Ovary (tissue), 9 donors: ENCODE data around the gene NPTXR. TPM values are rescaled to one million over a fixed set of nuclear protein-coding genes. Genes with fewer than 3 reads are reported as not detected.
"Not testable (repeated sequence)": the region's sequence is repeated elsewhere in the genome, so short reads cannot be mapped to it uniquely, and the experiment has no call there.

Experiments used
- DNase-seq, 5 donors: peaks; one replicate each; pipeline ENCODE4 v3.0.0-alpha.2; 2019 to 2020
- H3K27ac ChIP-seq, 2 donors: fragments of 200-600 bp; one replicate each; pipeline versions ENCODE4 v1.5.1 to v1.8.0; 2019 to 2022
- H3K27me3 ChIP-seq: fragments of 200-600 bp; one replicate; pipeline ENCODE4 v1.8.0; 2022
- H3K36me3 ChIP-seq: fragments of 200-600 bp; sonication (generic); one replicate; pipeline ENCODE4 v1.5.1; 2019
- H3K4me1 ChIP-seq: one replicate; pipeline ENCODE4 v1.8.1; 2013; ENCODE audit warnings: mild to moderate bottlenecking, moderate library complexity; ENCODE audit not compliant: insufficient read depth
- H3K4me3 ChIP-seq: fragments of 200-600 bp; sonication (generic); one replicate; pipeline ENCODE4 v1.5.1; 2017
- H3K9me3 ChIP-seq, 2 donors: fragments of 200-600 bp in 1 of 2; sonication (generic) in 1 of 2; one replicate each; pipeline versions ENCODE4 v1.5.1 to v1.8.1; 2013 to 2019; ENCODE audit warnings: mild to moderate bottlenecking in 1 of 2, moderate library complexity in 1 of 2
- EP300 ChIP-seq: sonication (generic); formaldehyde crosslinking; IDR thresholded peaks from one replicate; pipeline ENCODE4 v1.6.1; 2017; ENCODE audit warnings: antibody characterized with exemption
- POLR2A ChIP-seq: fragments of 450-650 bp; IDR thresholded peaks from one replicate; pipeline ENCODE4 v1.6.1; 2017; ENCODE audit warnings: antibody characterized with exemption, mild to moderate bottlenecking, moderate library complexity
- WGBS, 3 donors: extraction: QIAGEN DNeasy Blood & Tissue Kit in 1 of 3; methylation state at CpG; one replicate each; pipeline versions ENCODE4 v1.1.5 to v1.1.7; 2013 to 2017; 5-methylcytosine and 5-hydroxymethylcytosine counted together
- intact Hi-C, 4 donors: fragments of 100-400 bp; cut with DNase I; formaldehyde crosslinking; loops; one replicate each; pipeline versions ENCODE4 v1.11.0 to v1.15.1; 2022 to 2023
- polyA plus RNA-seq, 2 donors: library from polyadenylated mRNA; stranded (reverse); fragments of 200-250 nt in 1 of 2; fragments of 350-450 nt in 1 of 2; fragmentation: Illumina TruSeq in 1 of 2; extraction: RNeasy Lipid Tissue Mini Kit (QIAGEN cat#74804) in 1 of 2; gene quantifications; one replicate each; pipeline ENCODE4 v1.2.3, GENCODE V29; 2013 to 2014
- total RNA-seq, 7 donors: library from RNA; depleted of rRNA in 2 of 7; stranded (reverse); fragments of >200 nt in 2 of 7; fragmentation: NEBNext Ultra II Directional in 3 of 7; extraction: Animal tissue kit (Norgen Biotek cat#: 25700) in 3 of 7; gene quantifications; one replicate each; pipeline versions ENCODE4 v1.1.0 to v1.2.4, GENCODE V29; 2016 to 2023
- TF ChIP-seq, protein P1 (sequence below), 3 donors: fragments of 450-650 bp in 2 of 3; fragments of 200-600 bp in 1 of 3; IDR thresholded peaks; one replicate each; pipeline versions ENCODE4 v1.5.1 to v1.8.0; 2016 to 2022; ENCODE audit warnings: antibody characterized with exemption in 3 of 3, mild to moderate bottlenecking in 1 of 3
- donor health status: DM: no; HTN: no; CAD: no; lungs with moderate emphysema.
- donor health status: DM: no; HTN: no; CAD: no.
- donor health status: Bipolar disorder and iron deficiency.
- donor health status: DM: yes; HTN: yes; CAD: no.
- donor health status: DM: no; HTN: no; CAD: no.
- donor health status: DM: yes; HTN: yes; CAD: no.

The NPTXR gene
- total and polyA plus RNA-seq, 9 donors, result 5.2 to 23.1 (median 14.9) TPM

DNA sequence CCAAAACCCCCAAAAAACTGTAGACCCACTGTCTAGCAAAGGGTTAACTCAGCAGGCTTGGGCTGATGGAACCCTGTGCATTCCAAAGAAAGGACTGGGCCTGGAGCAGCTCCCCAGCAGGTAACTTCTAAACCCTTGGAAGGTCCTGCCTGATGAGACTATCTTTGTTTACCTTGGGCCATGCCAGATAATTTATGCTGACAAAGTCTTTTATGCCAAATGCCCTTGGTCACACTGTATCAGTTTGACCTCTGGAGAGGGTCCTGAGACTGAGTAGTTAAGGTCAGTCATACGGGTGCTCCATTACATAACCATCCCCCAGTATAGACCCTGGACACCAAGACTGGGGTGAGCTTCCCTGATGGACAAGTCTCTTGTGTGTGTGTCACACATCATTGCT is 28.0 kb downstream of the NPTXR start:
- no peak for TF ChIP-seq POLR2A
- TF ChIP-seq EP300, result no peak
- TF ChIP-seq, protein P1, sequence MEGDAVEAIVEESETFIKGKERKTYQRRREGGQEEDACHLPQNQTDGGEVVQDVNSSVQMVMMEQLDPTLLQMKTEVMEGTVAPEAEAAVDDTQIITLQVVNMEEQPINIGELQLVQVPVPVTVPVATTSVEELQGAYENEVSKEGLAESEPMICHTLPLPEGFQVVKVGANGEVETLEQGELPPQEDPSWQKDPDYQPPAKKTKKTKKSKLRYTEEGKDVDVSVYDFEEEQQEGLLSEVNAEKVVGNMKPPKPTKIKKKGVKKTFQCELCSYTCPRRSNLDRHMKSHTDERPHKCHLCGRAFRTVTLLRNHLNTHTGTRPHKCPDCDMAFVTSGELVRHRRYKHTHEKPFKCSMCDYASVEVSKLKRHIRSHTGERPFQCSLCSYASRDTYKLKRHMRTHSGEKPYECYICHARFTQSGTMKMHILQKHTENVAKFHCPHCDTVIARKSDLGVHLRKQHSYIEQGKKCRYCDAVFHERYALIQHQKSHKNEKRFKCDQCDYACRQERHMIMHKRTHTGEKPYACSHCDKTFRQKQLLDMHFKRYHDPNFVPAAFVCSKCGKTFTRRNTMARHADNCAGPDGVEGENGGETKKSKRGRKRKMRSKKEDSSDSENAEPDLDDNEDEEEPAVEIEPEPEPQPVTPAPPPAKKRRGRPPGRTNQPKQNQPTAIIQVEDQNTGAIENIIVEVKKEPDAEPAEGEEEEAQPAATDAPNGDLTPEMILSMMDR (IDR thresholded peaks at IDR 0.05), result no peak
- 6 to 47% (median 25%) methylated on average over 1 of the region's 1 CpG for WGBS, 3 donors

DNA sequence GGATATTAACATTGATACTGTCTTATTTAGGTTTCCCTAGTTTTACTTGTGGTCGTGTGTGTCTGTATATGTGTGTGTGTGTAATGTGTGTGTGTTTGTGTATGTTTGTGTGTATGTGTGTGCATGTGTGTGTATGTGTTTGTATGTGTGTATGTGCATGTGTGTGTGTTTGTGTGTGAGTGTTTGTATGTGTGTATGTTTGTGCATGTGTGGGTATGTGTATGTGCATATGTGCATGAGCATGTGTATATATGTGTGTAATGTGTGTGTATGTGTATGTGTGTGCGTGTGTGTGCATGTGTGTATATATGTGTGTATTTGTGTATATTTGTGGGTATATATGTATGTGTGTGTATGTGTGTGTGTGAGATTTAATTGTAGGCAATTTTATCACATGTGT is 32.6 kb downstream of the NPTXR start:
- Histone ChIP-seq H3K27me3 (no peaks in the 10 kb centered on the region), H3K4me3 (no peak overlapping the region), H3K36me3 (no peaks in the 10 kb centered on the region), H3K27ac (no peak overlapping the region), H3K9me3 (peaks cover 0 to 3% of the 10 kb centered on the region in 2 donors), H3K4me1 (no peaks in the 10 kb centered on the region)
- TF ChIP-seq POLR2A (no peak), EP300 (no peak)
- TF ChIP-seq, protein P1 (IDR thresholded peaks at IDR 0.05), result no peak
- no peak for DNase-seq
- WGBS, 3 donors, result 84 to 88% (median 85%) methylated on average over 2 of the region's 2 CpGs
- intact Hi-C loops, result no loop called here

More for the DNA sequence above, 28.0 kb downstream of the NPTXR start:
- DNase-seq, result no peak
- Histone ChIP-seq H3K4me3 (no peak overlapping the region), H3K27me3 (no peaks in the 10 kb centered on the region), H3K36me3 (no peaks in the 10 kb centered on the region), H3K9me3 (peaks cover 0 to 3% of the 10 kb centered on the region in 2 donors), H3K27ac (no peak overlapping the region), H3K4me1 (no peaks in the 10 kb centered on the region)
- intact Hi-C loops, result no loop called here

DNA sequence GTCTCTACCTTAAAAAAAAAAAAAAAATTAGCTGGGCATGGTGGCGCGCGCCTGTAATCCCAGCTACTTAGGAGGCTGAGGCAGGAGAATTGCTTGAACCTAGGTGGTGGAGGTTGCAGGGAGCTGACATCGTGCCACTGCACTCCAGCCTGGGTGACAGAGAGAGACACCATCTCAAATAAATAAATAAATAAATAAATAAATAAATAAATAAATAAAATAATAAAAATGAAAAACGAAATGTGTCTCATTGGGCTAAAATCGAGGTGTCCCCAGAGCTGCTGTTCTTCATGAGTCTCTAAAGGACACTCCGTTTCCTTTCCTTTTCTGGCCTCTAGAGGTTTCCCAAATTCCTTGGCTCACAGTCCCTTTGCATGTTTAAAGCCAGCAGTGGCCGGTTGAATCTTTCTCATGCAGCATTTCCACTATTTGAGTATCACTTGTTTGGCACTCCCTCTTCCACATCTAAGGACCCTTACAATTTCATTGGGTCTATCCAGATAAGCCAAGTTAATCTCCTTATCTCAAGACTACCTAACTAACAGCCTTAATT is 38.7 kb downstream of the NPTXR start:
- DNase-seq, intact Hi-C loops, H3K9me3 ChIP-seq, H3K36me3 ChIP-seq, H3K4me1 ChIP-seq, H3K4me3 ChIP-seq, H3K27me3 ChIP-seq, H3K27ac ChIP-seq: not testable (repeated sequence)
- 72 to 74% (median 73%) methylated on average over 8 of the region's 8 CpGs for WGBS, 3 donors

DNA sequence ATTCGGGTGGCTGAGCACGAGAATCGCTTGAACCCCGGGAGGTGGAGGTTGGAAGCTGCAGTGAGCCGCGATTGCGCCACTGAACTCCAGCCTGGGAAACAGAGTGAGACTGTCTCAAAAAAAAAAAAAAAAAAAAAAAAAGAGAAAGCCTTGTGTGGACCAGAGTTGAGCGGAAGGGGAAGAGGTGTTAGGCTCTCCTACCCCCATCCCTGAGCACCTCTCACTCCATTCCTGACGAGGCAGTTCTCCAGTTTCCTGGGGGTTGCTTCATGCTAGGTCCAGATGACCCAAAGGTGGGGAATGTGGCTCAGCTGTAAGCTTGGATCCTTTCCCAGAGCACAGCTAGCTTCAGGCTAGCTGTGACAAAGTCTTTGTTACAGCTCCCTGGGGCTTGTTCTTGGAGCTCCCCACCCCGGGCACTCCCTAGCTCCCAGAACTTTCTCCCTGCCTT is 41.1 kb downstream of the NPTXR start:
- H3K27me3 ChIP-seq, result no peaks in the 10 kb centered on the region
- peak in 3 of 5 donors; percentile 49 to 61 (median 49) for DNase-seq
- intact Hi-C loops, result no loop called here
- no peaks in the 10 kb centered on the region for H3K36me3 ChIP-seq
- 14 to 21% (median 16%) methylated on average over 10 of the region's 10 CpGs for WGBS, 3 donors
- no peak overlapping the region for H3K27ac ChIP-seq
- TF ChIP-seq EP300 (no peak), POLR2A (no peak)
- TF ChIP-seq, protein P1 (IDR thresholded peaks at IDR 0.05), result no peak
- H3K4me1 ChIP-seq, result no peaks in the 10 kb centered on the region
- no peak overlapping the region for H3K4me3 ChIP-seq
- no peaks in the 10 kb centered on the region for H3K9me3 ChIP-seq

DNA sequence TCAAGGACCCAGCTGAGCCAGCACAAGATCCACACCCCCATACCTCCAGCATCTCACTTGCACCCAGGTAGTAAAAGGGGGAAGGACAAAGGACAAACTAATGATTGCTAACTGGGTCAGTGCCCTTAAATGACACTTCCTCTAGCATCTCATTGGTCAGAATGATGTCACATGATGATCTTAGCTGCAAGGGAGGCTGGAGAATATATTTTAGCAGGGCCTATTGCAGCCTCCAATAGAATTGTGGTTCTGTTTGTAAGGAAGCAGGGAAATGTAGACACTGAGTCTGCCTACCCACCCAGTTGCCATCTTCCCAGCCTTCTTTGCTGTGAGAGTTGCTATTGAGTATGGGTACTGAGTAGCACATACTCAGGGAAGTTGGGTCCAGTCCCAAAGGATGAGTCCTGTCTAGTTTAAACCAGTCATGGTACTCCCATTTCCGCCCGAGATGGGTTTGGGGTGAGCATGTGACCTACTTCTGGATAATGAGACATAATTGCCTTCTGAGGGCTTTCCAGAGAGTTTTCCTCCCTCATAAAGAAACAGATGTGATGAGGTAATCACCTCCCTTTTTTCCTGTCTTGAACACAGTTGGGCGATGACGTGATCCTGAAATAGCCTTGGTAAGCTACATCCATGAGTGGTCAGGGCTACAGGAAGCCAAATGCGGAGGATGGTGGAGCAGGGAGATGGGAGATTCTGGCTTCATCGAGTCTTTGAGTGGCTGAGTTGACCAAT is 44.4 kb downstream of the NPTXR start:
- Histone ChIP-seq H3K4me1 (no peaks in the 10 kb centered on the region), H3K4me3 (no peak overlapping the region), H3K36me3 (no peaks in the 10 kb centered on the region), H3K27ac (no peak overlapping the region), H3K27me3 (no peaks in the 10 kb centered on the region), H3K9me3 (no peaks in the 10 kb centered on the region)
- WGBS, 3 donors, result 31 to 38% (median 35%) methylated on average over 6 of the region's 6 CpGs
- no peak for TF ChIP-seq POLR2A
- no peak for TF ChIP-seq EP300
- DNase-seq, result no peak
- intact Hi-C loops, result no loop called here
